H1 (cell line): Measurements from ENCODE around the gene CTNNA3. TPM values are rescaled to one million over a fixed set of nuclear protein-coding genes. Genes with fewer than 3 reads are reported as not detected.

Experiments
- ASH2L ChIP-seq: fragments of 200-600, 300-600 bp; sonication (generic); IDR thresholded peaks from one replicate; pipeline ENCODE4 v1.7.1; 2017; ENCODE audit warnings: low read length
- BACH1 ChIP-seq: IDR thresholded peaks from 2 replicates; pipeline ENCODE4 v1.6.1; 2012; ENCODE audit warnings: low read length, improper control_type of control experiment
- HDAC2 ChIP-seq, 2 experiments: fragments of 300-600 bp in 1 of 2; sonication (generic) in 1 of 2; IDR thresholded peaks; 2 replicates each; pipeline ENCODE4 v1.6.1; 2011 to 2012; ENCODE audit warnings: low read depth in 2 of 2, low read length in 2 of 2, mild to moderate bottlenecking in 2 of 2, moderate library complexity in 2 of 2, borderline replicate concordance in 1 of 2, inconsistent platforms in 1 of 2
- RAD21 ChIP-seq, 2 experiments: IDR thresholded peaks in 1 of 2; conservative IDR thresholded peaks in 1 of 2; 2 replicates each; pipeline ENCODE4 v1.6.1; 2011; ENCODE audit warnings: low read depth in 2 of 2, low read length in 2 of 2, improper control_type of control experiment in 1 of 2, inconsistent platforms in 1 of 2, mild to moderate bottlenecking in 1 of 2, moderate library complexity in 1 of 2
- RFX5 ChIP-seq: IDR thresholded peaks from 2 replicates; pipeline ENCODE4 v1.6.1; 2011; ENCODE audit warnings: low read depth, low read length, improper control_type of control experiment, borderline replicate concordance
- SP1 ChIP-seq: IDR thresholded peaks from 2 replicates; pipeline ENCODE4 v1.6.1; 2011; ENCODE audit warnings: low read depth, low read length
- SRF ChIP-seq: IDR thresholded peaks from 2 replicates; pipeline ENCODE4 v1.6.1; 2011; ENCODE audit warnings: mild to moderate bottlenecking, low read depth, low read length, moderate library complexity
- YY1 ChIP-seq: IDR thresholded peaks from 2 replicates; pipeline ENCODE4 v1.6.1; 2011; ENCODE audit warnings: low read depth, mild to moderate bottlenecking, low read length
- ZNF274 ChIP-seq: IDR thresholded peaks from 2 replicates; pipeline ENCODE4 v1.7.0; 2012; ENCODE audit warnings: low read length, borderline replicate concordance; ENCODE audit errors: extremely low read depth
- polyA plus RNA-seq, 7 experiments: library from polyadenylated mRNA; depleted of rRNA in 3 of 7; stranded (reverse) in 5 of 7; unstranded in 2 of 7; fragments of >200 nt in 5 of 7; fragments of 200-250 nt in 2 of 7; gene quantifications; 1 replicate in 5 of 7; 2 replicates in 1 of 7; 4 replicates in 1 of 7; pipeline versions ENCODE4 v1.2.1 to v1.2.3, GENCODE V29; 2011 to 2013; ENCODE audit warnings: missing spikeins in 2 of 7, mixed read lengths in 2 of 7
- total RNA-seq: library from RNA; stranded (reverse); fragmentation: NEBNext Ultra II Directional; extraction: Animal tissue kit (Norgen Biotek cat#: 25700); gene quantifications from 2 replicates; pipeline ENCODE4 v1.2.1, GENCODE V29; 2021
- TF ChIP-seq, protein P1 (sequence below): fragments of 300-600 bp; sonication (generic); IDR thresholded peaks from 2 replicates; pipeline ENCODE4 v1.7.1; 2012; ENCODE audit warnings: low read length, moderate library complexity, mild to moderate bottlenecking, inconsistent platforms; ENCODE audit not compliant: insufficient replicate concordance
- TF ChIP-seq, protein P2 (sequence below): IDR thresholded peaks from 2 replicates; pipeline ENCODE4 v1.6.1; 2012; ENCODE audit warnings: inconsistent platforms

CTNNA3 gene
- total and polyA plus RNA-seq, 2 of the 8 experiments (the other 6 are each of a cell fraction or from before 2014, with no cell fraction given): 1.3 to 1.5 TPM

DNA sequence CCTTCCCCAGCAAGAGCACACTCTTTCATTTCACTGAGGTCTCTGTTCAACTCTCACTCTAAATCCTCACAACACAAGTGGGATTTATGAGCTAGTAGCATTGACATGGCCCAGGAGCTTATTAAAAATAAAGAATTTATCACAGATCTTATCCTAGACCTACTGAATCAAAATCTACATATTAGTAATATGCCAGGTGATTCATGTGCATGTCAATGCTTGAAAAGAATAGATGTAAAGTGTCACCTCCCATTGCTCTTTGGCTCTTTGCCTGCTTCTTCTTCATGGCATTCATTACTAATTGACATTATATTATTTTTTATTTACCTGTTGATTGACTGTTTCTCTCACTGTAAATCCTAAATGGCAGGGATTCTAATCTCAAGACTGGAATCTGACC is 1229.4 kb downstream of the CTNNA3 start (continued):
- TF ChIP-seq, protein P1, sequence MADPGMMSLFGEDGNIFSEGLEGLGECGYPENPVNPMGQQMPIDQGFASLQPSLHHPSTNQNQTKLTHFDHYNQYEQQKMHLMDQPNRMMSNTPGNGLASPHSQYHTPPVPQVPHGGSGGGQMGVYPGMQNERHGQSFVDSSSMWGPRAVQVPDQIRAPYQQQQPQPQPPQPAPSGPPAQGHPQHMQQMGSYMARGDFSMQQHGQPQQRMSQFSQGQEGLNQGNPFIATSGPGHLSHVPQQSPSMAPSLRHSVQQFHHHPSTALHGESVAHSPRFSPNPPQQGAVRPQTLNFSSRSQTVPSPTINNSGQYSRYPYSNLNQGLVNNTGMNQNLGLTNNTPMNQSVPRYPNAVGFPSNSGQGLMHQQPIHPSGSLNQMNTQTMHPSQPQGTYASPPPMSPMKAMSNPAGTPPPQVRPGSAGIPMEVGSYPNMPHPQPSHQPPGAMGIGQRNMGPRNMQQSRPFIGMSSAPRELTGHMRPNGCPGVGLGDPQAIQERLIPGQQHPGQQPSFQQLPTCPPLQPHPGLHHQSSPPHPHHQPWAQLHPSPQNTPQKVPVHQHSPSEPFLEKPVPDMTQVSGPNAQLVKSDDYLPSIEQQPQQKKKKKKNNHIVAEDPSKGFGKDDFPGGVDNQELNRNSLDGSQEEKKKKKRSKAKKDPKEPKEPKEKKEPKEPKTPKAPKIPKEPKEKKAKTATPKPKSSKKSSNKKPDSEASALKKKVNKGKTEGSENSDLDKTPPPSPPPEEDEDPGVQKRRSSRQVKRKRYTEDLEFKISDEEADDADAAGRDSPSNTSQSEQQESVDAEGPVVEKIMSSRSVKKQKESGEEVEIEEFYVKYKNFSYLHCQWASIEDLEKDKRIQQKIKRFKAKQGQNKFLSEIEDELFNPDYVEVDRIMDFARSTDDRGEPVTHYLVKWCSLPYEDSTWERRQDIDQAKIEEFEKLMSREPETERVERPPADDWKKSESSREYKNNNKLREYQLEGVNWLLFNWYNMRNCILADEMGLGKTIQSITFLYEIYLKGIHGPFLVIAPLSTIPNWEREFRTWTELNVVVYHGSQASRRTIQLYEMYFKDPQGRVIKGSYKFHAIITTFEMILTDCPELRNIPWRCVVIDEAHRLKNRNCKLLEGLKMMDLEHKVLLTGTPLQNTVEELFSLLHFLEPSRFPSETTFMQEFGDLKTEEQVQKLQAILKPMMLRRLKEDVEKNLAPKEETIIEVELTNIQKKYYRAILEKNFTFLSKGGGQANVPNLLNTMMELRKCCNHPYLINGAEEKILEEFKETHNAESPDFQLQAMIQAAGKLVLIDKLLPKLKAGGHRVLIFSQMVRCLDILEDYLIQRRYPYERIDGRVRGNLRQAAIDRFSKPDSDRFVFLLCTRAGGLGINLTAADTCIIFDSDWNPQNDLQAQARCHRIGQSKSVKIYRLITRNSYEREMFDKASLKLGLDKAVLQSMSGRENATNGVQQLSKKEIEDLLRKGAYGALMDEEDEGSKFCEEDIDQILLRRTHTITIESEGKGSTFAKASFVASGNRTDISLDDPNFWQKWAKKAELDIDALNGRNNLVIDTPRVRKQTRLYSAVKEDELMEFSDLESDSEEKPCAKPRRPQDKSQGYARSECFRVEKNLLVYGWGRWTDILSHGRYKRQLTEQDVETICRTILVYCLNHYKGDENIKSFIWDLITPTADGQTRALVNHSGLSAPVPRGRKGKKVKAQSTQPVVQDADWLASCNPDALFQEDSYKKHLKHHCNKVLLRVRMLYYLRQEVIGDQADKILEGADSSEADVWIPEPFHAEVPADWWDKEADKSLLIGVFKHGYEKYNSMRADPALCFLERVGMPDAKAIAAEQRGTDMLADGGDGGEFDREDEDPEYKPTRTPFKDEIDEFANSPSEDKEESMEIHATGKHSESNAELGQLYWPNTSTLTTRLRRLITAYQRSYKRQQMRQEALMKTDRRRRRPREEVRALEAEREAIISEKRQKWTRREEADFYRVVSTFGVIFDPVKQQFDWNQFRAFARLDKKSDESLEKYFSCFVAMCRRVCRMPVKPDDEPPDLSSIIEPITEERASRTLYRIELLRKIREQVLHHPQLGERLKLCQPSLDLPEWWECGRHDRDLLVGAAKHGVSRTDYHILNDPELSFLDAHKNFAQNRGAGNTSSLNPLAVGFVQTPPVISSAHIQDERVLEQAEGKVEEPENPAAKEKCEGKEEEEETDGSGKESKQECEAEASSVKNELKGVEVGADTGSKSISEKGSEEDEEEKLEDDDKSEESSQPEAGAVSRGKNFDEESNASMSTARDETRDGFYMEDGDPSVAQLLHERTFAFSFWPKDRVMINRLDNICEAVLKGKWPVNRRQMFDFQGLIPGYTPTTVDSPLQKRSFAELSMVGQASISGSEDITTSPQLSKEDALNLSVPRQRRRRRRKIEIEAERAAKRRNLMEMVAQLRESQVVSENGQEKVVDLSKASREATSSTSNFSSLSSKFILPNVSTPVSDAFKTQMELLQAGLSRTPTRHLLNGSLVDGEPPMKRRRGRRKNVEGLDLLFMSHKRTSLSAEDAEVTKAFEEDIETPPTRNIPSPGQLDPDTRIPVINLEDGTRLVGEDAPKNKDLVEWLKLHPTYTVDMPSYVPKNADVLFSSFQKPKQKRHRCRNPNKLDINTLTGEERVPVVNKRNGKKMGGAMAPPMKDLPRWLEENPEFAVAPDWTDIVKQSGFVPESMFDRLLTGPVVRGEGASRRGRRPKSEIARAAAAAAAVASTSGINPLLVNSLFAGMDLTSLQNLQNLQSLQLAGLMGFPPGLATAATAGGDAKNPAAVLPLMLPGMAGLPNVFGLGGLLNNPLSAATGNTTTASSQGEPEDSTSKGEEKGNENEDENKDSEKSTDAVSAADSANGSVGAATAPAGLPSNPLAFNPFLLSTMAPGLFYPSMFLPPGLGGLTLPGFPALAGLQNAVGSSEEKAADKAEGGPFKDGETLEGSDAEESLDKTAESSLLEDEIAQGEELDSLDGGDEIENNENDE: no peak
- TF ChIP-seq BACH1 (no peak), SRF (no peak), RAD21 (IDR thresholded peaks at IDR 0.05 in 1 of 2, conservative IDR thresholded peaks at IDR 0.05 in 1 of 2; ENCODE audit: low read depth in 2 of 2, low read length in 2 of 2) (no peak), SP1 (no peak), RFX5 (no peak), ASH2L (no peak), ZNF274 (no peak), HDAC2 (IDR thresholded peaks at IDR 0.05; ENCODE audit: borderline replicate concordance in 1 of 2, low read depth in 2 of 2, low read length in 2 of 2) (no peak), YY1 (no peak)
- TF ChIP-seq, protein P2, sequence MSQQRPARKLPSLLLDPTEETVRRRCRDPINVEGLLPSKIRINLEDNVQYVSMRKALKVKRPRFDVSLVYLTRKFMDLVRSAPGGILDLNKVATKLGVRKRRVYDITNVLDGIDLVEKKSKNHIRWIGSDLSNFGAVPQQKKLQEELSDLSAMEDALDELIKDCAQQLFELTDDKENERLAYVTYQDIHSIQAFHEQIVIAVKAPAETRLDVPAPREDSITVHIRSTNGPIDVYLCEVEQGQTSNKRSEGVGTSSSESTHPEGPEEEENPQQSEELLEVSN: no peak
